GM18519 (cell line): ENCODE measurements around the gene FOXR1.
A peak's percentile ranks its signal among the peaks of the same experiment; 100 is the strongest.
"Not testable (repeated sequence)": the region's sequence is repeated elsewhere in the genome, so short reads cannot be mapped to it uniquely, and the experiment has no call there.

Experiments used
- ATAC-seq: cut with Tn5 transposase; IDR thresholded peaks from one replicate; pipeline ENCODE4 v1.9.1; 2021; ENCODE audit warnings: mild to moderate bottlenecking, moderate library complexity; ENCODE audit not compliant: unreplicated experiment, low FRiP score

The FOXR1 gene

GRCh38 chr11:118939953-118940598, 31.5 kb upstream of the FOXR1 start:
- ATAC-seq, result no peak

GRCh38 chr11:118947091-118947490, 24.5 kb upstream of the FOXR1 start:
- no peak for ATAC-seq

- ATAC-seq, result no peak
Measured at GRCh38 chr11:118948000-118948399, 23.6 kb upstream of the FOXR1 start.

GRCh38 chr11:118953265-118953664, 18.3 kb upstream of the FOXR1 start:
- ATAC-seq, result no peak

GRCh38 chr11:118953976-118954375, 17.6 kb upstream of the FOXR1 start:
- ATAC-seq, result not testable (repeated sequence)

- ATAC-seq, result peak; percentile 54
Measured at GRCh38 chr11:118956094-118956846, 15.3 kb upstream of the FOXR1 start, which contains the start of gene UPK2. TSS of gene UPK2 (plus strand) at chr11:118956298. CDS start at chr11:118956351, 53 bp downstream.

- no peak for ATAC-seq
Measured at GRCh38 chr11:118956847-118957469, 14.6 kb upstream of the FOXR1 start.

- ATAC-seq, result no peak
Measured at GRCh38 chr11:118957549-118957948, 14.0 kb upstream of the FOXR1 start.

GRCh38 chr11:118957968-118958367, 13.6 kb upstream of the FOXR1 start:
- ATAC-seq, result no peak

- no peak for ATAC-seq
Measured at GRCh38 chr11:118958577-118958976, 13.0 kb upstream of the FOXR1 start.

GRCh38 chr11:118961189-118961588, 10.4 kb upstream of the FOXR1 start:
- no peak for ATAC-seq

- no peak for ATAC-seq
Measured at GRCh38 chr11:118961591-118961990, 10.0 kb upstream of the FOXR1 start.

- not testable (repeated sequence) for ATAC-seq
Measured at GRCh38 chr11:118969508-118969907, 2.1 kb upstream of the FOXR1 start.

- ATAC-seq, result no peak
Measured at GRCh38 chr11:118973985-118974384, 2.4 kb downstream of the FOXR1 start.

- ATAC-seq, result no peak
Measured at GRCh38 chr11:118975771-118976709, 4.5 kb downstream of the FOXR1 start.

- no peak for ATAC-seq
Measured at GRCh38 chr11:118979434-118979833, 7.9 kb downstream of the FOXR1 start.

- no peak for ATAC-seq
Measured at GRCh38 chr11:118980191-118980881, 8.8 kb downstream of the FOXR1 start.

- not testable (repeated sequence) for ATAC-seq
Measured at GRCh38 chr11:118984337-118984736, 12.8 kb downstream of the FOXR1 start.

- no peak for ATAC-seq
Measured at GRCh38 chr11:118984825-118985224, 13.3 kb downstream of the FOXR1 start.

GRCh38 chr11:118988280-118988679, 16.7 kb downstream of the FOXR1 start:
- ATAC-seq, result no peak
